ENCODE measurements around the gene VPS33A. TPM values are rescaled to one million over a fixed set of nuclear protein-coding genes. Genes with fewer than 3 reads are reported as not detected.

The VPS33A gene
- total and polyA plus RNA-seq, 2 of the 8 experiments (the other 6 are each of a cell fraction or from before 2014, with no cell fraction given) = 16.4 to 41.8 TPM

DNA sequence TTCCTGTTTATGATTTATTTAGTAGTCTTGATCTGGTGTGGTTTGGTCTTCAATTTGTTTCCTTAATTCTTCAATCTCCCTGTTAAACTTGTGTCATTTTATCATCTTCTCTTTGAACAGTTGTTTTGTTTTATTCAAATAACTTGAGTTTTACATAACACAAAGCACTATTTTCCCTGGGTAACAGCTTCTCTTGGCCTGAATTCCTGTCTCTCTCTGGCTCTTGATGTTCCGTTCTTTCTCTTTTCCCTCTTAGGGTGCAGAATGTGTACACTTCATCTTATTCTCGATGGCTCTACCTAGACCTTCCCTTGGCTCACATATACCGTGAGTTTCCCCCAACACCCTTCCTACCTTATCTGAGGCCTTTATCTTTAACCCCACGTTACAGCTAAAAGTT lies 36.8 kb upstream of the VPS33A start (continued):
- TF ChIP-seq CHD1 (IDR thresholded peaks at IDR 0.05; ENCODE audit: low read depth, low read length) (no peak), SP4 (IDR thresholded peaks at IDR 0.05; ENCODE audit: low read length) (no peak), TBP (IDR thresholded peaks at IDR 0.05; ENCODE audit: low read depth, low read length) (no peak), JUN (IDR thresholded peaks at IDR 0.05; ENCODE audit: low read depth, low read length) (no peak)
- TF ChIP-seq, protein P1, sequence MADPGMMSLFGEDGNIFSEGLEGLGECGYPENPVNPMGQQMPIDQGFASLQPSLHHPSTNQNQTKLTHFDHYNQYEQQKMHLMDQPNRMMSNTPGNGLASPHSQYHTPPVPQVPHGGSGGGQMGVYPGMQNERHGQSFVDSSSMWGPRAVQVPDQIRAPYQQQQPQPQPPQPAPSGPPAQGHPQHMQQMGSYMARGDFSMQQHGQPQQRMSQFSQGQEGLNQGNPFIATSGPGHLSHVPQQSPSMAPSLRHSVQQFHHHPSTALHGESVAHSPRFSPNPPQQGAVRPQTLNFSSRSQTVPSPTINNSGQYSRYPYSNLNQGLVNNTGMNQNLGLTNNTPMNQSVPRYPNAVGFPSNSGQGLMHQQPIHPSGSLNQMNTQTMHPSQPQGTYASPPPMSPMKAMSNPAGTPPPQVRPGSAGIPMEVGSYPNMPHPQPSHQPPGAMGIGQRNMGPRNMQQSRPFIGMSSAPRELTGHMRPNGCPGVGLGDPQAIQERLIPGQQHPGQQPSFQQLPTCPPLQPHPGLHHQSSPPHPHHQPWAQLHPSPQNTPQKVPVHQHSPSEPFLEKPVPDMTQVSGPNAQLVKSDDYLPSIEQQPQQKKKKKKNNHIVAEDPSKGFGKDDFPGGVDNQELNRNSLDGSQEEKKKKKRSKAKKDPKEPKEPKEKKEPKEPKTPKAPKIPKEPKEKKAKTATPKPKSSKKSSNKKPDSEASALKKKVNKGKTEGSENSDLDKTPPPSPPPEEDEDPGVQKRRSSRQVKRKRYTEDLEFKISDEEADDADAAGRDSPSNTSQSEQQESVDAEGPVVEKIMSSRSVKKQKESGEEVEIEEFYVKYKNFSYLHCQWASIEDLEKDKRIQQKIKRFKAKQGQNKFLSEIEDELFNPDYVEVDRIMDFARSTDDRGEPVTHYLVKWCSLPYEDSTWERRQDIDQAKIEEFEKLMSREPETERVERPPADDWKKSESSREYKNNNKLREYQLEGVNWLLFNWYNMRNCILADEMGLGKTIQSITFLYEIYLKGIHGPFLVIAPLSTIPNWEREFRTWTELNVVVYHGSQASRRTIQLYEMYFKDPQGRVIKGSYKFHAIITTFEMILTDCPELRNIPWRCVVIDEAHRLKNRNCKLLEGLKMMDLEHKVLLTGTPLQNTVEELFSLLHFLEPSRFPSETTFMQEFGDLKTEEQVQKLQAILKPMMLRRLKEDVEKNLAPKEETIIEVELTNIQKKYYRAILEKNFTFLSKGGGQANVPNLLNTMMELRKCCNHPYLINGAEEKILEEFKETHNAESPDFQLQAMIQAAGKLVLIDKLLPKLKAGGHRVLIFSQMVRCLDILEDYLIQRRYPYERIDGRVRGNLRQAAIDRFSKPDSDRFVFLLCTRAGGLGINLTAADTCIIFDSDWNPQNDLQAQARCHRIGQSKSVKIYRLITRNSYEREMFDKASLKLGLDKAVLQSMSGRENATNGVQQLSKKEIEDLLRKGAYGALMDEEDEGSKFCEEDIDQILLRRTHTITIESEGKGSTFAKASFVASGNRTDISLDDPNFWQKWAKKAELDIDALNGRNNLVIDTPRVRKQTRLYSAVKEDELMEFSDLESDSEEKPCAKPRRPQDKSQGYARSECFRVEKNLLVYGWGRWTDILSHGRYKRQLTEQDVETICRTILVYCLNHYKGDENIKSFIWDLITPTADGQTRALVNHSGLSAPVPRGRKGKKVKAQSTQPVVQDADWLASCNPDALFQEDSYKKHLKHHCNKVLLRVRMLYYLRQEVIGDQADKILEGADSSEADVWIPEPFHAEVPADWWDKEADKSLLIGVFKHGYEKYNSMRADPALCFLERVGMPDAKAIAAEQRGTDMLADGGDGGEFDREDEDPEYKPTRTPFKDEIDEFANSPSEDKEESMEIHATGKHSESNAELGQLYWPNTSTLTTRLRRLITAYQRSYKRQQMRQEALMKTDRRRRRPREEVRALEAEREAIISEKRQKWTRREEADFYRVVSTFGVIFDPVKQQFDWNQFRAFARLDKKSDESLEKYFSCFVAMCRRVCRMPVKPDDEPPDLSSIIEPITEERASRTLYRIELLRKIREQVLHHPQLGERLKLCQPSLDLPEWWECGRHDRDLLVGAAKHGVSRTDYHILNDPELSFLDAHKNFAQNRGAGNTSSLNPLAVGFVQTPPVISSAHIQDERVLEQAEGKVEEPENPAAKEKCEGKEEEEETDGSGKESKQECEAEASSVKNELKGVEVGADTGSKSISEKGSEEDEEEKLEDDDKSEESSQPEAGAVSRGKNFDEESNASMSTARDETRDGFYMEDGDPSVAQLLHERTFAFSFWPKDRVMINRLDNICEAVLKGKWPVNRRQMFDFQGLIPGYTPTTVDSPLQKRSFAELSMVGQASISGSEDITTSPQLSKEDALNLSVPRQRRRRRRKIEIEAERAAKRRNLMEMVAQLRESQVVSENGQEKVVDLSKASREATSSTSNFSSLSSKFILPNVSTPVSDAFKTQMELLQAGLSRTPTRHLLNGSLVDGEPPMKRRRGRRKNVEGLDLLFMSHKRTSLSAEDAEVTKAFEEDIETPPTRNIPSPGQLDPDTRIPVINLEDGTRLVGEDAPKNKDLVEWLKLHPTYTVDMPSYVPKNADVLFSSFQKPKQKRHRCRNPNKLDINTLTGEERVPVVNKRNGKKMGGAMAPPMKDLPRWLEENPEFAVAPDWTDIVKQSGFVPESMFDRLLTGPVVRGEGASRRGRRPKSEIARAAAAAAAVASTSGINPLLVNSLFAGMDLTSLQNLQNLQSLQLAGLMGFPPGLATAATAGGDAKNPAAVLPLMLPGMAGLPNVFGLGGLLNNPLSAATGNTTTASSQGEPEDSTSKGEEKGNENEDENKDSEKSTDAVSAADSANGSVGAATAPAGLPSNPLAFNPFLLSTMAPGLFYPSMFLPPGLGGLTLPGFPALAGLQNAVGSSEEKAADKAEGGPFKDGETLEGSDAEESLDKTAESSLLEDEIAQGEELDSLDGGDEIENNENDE (IDR thresholded peaks at IDR 0.05; ENCODE audit: insufficient replicate concordance, low read length) = no peak
